Right ventricle myocardium inferior (tissue), 1 donor: ENCODE measurements around the gene CPZ. TPM values are rescaled to one million over a fixed set of nuclear protein-coding genes. Genes with fewer than 3 reads are reported as not detected.
"Not testable (repeated sequence)": the region's sequence is repeated elsewhere in the genome, so short reads cannot be mapped to it uniquely, and the experiment has no call there.

ENCODE experiments used
- ATAC-seq: fragments of 200-7000 bp; cut with Tn5 transposase; one replicate; pipeline ENCODE4 v1.9.1; 2020; ENCODE audit warnings: mild to moderate bottlenecking, moderate library complexity
- DNase-seq: peaks from one replicate; pipeline ENCODE4 v3.0.0; 2021; ENCODE audit errors: missing footprints
- intact Hi-C: fragments of 100-400 bp; cut with DNase I; formaldehyde crosslinking; loops from one replicate; pipeline ENCODE4 v1.11.0; 2022
- total RNA-seq: library from RNA; stranded (reverse); fragmentation: NEBNext Ultra II Directional; extraction: Animal tissue kit (Norgen Biotek cat#: 25700); gene quantifications from one replicate; pipeline ENCODE4 v1.2.1, GENCODE V29; 2021
- donor health status: DM: no; HTN: yes; CAD: no; lungs with severe emphysema.

The CPZ gene
- total RNA-seq, 1 donor from 2014 or later = 0.41 TPM

DNA sequence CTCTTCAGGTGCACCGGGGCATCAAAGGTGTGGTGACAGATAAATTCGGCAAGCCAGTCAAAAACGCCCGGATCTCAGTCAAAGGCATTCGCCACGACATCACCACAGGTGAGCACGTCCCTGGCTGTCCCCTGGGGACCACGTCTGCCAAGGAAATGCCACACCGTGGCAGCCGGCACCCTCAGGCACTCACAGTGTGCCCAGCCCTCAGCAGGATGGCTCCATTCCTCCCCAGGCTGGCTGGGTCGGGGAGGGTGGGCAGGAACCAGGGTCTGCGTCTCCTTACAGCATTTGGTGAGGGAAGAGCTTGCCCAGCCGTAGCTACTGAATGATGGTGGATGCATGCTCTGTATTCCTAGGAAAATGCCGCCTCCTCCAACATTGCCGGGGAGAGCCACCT is 25.9 kb downstream of the CPZ start:
- DNase-seq (peak; percentile 47), ATAC-seq (no peak)
- intact Hi-C loops = no loop called here

GRCh38 chr4:8618961-8619720 is 26.6 kb downstream of the CPZ start:
- peak; percentile 54 for DNase-seq
- intact Hi-C loops = no loop called here
- no peak for ATAC-seq

- peak; percentile 60 for DNase-seq
- peak; percentile 8 for ATAC-seq
These were observed 28.6 kb downstream of the CPZ start for GRCh38 chr4:8621135-8621534.

DNA sequence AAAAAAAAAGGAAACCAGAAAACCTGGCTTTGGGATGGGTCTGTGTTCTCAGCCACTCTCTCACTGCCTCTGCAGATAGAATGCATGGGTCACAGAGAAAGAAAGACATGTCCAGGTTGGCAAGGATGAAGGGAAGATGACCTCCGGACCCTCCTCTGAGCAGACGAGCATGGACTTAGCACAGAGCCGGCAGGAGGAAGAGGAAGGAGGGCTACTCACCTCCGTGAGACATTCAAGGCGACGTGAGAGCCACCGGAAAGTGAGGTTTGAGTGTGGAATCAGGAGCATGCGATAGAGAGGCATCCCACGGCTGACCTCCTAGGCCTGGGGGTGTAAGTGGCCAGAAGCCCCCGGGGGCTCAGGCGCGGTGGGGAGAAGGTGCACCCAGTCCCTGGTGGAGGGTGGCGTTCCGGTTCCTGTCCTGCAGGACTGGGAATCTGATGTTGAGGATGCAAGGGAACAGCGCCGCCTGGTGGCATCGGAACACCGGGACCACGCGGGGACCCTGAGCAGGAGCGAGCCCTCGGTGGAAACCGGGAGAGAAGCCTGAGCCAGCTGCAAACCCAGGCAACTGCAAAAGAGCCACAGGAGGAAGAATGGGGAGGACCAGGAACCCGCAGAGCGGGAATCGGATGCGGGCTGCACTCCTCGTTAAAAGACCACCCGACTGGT is 32.2 kb downstream of the CPZ start:
- intact Hi-C loops, DNase-seq: not testable (repeated sequence)
- ATAC-seq = peak; percentile 9

More at GRCh38 chr4:8621135-8621534, 28.6 kb downstream of the CPZ start:
- intact Hi-C loops = not testable (repeated sequence)

DNA sequence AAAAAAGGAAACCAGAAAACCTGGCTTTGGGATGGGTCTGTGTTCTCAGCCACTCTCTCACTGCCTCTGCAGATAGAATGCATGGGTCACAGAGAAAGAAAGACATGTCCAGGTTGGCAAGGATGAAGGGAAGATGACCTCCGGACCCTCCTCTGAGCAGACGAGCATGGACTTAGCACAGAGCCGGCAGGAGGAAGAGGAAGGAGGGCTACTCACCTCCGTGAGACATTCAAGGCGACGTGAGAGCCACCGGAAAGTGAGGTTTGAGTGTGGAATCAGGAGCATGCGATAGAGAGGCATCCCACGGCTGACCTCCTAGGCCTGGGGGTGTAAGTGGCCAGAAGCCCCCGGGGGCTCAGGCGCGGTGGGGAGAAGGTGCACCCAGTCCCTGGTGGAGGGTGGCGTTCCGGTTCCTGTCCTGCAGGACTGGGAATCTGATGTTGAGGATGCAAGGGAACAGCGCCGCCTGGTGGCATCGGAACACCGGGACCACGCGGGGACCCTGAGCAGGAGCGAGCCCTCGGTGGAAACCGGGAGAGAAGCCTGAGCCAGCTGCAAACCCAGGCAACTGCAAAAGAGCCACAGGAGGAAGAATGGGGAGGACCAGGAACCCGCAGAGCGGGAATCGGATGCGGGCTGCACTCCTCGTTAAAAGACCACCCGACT is 37.8 kb downstream of the CPZ start:
- ATAC-seq = peak; percentile 33

GRCh38 chr4:8631896-8632295 is 39.3 kb downstream of the CPZ start:
- not testable (repeated sequence) for ATAC-seq
- peak; percentile 58 for DNase-seq

More for the DNA sequence above, 37.8 kb downstream of the CPZ start:
- DNase-seq, intact Hi-C loops: not testable (repeated sequence)

DNA sequence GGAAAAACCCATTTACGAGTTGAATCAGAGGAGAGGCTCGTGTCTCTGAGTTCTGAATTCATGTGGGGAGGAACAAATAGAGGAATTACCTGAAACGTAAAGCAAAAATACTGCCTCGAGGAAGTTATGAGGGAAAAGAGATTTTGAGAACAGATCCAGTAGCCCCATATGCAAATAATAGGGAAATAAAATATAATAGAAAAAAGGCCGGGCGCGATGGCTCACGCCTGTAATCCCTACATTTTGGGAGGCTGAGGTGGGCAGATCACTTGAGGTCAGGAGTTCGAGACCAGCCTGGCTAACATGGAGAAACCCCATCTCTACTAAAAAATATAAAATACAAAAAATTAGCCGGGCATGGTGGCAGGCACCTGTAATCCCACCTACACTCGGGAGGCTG is 42.2 kb downstream of the CPZ start:
- ATAC-seq, intact Hi-C loops: not testable (repeated sequence)
- peak; percentile 51 for DNase-seq

More at GRCh38 chr4:8631896-8632295, 39.3 kb downstream of the CPZ start:
- intact Hi-C loops = not testable (repeated sequence)

GRCh38 chr4:8635897-8636554 is 43.5 kb downstream of the CPZ start:
- DNase-seq, intact Hi-C loops: not testable (repeated sequence)
- ATAC-seq = peak; percentile 45

DNA sequence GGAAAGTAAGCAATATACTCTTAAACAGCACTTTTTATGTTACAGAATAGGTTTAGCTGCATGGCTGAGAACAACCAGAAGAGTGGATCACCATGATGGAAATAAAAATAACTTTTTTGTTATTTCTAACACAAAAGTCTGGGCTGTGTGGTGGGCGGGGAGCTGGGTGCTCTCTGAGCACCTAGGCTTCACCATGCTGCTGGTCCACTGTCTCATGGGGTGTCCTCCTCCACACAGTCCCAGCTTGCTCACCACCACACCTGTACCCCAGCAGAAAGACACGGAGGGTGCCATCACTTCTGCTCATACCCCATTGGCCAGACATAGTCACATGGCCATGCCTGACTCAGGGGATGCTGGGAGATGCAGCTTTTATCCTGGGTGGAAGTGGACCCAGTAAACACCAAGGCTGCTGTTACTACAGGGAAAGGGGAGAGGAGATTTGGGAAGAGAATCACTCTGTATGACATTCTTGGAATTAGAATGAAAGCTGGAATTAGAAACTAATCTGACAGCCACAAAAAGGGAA is 45.0 kb downstream of the CPZ start:
- no peak for ATAC-seq
- peak; percentile 53 for DNase-seq

DNA sequence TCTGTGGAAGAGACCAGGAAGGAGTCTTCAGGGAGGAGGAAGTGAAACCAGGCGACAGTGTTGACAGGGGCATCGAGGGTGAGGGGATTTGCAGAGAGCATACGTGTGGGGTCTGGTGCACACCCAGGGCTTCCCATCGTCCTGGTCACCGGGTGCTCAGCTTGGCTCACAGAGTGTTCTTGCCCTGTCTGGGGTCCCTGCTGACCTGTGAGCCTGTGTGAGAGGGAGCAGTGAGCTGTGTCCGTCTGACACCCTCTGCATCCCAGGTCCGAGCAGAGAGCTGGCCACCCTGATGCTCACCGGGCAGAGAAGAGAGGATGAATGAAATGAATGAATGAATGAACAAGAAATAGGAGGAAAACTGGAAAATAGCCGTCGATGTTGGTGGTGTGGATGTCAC is 46.5 kb downstream of the CPZ start:
- DNase-seq (peak; percentile 65), ATAC-seq (no peak)
- intact Hi-C loops = no loop called here

More for the DNA sequence above, 45.0 kb downstream of the CPZ start:
- intact Hi-C loops = no loop called here

- ATAC-seq (no peak), DNase-seq (peak; percentile 37)
- intact Hi-C loops = no loop called here
These were observed 47.5 kb downstream of the CPZ start for GRCh38 chr4:8639777-8640720.

- intact Hi-C loops = no loop called here
- ATAC-seq = no peak
- DNase-seq = peak; percentile 34
These were observed 48.3 kb downstream of the CPZ start for GRCh38 chr4:8640816-8641215.

DNA sequence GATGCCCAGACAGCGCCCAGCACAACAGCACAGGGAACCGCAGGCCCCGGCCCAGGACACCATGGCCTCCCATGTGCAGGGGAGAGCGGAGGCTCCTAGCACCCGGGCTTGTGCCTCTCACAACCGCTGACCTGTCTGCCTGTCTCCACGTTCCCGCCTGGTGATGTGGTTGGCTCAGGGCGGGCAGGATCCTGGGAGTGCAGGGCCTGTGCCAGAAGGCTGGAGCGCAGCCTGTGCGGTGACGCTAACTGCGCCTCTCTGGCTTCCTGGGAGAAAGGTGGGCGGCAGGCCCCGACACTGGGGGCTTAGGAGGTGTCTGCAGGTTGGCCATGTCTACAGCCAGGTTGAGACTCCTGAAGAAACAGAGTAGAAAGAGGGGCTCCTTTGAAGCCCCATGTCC is 48.7 kb downstream of the CPZ start:
- intact Hi-C loops = no loop called here
- DNase-seq (peak; percentile 30), ATAC-seq (no peak)

DNA sequence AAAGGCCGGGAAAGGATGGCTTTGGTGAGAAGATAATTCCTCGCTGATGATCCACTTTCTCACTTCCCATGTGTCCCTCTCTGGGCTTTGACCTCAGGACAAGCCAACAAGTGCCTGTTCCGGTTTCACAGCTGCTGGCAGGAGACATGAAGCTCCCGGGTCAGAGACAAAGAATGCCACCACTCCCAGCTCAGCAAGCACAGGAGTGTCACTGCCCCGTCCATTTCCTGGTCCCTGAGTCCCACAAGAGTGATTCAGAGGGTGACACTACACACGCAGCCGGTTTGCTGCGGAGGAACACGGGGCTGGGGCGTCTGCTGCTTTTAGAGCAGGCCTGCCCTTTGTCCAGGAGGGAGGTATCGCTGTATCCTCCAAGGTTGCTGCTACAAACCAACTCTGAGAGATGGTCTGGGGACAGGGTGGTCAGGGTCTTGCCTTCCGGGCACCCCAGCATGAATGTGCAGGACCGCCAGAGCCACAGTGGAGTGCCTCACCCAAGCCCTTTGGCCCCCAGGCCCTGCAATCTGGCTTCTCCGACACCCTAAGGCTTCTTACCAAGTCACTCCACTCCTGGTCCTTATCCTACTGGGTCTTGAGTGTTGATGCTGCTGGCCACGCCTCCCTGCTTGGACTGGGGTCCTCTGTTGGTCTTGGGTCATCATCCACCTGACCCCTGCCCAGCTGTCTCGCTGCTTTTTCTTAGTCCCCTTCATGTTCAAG is 49.5 kb downstream of the CPZ start:
- intact Hi-C loops = no loop called here
- peak; percentile 11 for DNase-seq

DNA sequence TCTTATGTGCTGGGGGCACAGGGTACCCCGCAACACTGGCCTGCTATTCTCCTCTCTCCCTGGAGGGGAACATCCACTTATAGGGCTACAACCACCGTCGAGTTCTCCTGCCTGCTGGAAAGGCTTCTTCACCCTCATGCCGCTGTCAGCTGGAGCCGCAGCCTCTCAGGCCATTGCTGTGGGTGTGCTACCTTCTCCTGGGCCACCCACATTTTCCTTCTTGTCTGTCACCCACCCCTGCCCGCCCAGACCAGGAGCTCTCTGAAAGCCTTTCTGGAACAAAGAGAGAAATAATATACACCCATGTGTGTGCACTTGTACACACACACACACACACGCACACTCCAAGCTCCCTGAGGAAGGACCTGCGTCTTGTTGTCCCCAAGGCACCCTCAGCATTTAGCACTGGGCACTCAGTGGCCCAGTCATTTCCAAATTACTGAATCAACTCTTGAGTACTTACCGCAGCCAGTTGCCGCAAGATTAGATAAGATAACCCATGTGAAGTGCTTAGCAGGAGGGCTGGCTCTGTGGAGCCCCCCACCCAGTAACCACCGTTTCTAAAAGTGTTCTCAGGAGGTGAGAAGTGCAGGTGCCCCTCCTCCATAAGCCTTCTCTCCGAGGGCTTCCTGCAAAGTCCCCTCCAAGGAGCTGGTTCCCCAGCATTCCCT is 50.2 kb downstream of the CPZ start:
- ATAC-seq (no peak), DNase-seq (peak; percentile 53)
- intact Hi-C loops = no loop called here

More for the DNA sequence above, 49.5 kb downstream of the CPZ start:
- ATAC-seq = no peak

GRCh38 chr4:8643441-8643840 is 50.9 kb downstream of the CPZ start:
- no peak for ATAC-seq
- intact Hi-C loops = no loop called here
- DNase-seq = peak; percentile 37

DNA sequence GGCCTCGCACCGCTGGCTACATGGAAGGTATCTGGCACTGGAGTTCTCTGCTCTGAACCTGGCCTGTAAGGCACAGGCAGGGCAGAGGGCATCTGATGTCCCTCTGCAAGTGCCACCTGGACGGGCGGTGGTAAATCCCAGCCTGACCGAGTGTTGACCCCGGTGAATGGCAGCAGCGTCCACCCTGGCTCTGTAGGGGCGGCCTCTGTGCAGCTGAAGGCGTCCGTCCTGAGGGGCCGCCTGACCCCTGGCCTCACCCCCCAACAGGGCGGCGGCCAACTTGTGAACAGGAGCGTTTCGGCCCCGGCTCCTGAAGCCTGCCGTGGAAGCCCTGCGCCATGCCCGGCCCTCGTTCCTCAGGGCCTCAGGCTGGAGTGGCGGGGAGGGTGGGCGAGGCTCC is 51.4 kb downstream of the CPZ start:
- intact Hi-C loops = no loop called here
- peak; percentile 55 for DNase-seq

More for the DNA sequence above, 51.4 kb downstream of the CPZ start:
- no peak for ATAC-seq
